Activated CD4-positive, alpha-beta T cell treated with anti-CD3 and anti-CD28 coated beads for 48 hours (primary cell): ENCODE results near the gene DOK1.

Source experiments
- DNase-seq: peaks from one replicate; pipeline ENCODE4 v3.0.0-alpha.2; 2020

DOK1 gene

DNA sequence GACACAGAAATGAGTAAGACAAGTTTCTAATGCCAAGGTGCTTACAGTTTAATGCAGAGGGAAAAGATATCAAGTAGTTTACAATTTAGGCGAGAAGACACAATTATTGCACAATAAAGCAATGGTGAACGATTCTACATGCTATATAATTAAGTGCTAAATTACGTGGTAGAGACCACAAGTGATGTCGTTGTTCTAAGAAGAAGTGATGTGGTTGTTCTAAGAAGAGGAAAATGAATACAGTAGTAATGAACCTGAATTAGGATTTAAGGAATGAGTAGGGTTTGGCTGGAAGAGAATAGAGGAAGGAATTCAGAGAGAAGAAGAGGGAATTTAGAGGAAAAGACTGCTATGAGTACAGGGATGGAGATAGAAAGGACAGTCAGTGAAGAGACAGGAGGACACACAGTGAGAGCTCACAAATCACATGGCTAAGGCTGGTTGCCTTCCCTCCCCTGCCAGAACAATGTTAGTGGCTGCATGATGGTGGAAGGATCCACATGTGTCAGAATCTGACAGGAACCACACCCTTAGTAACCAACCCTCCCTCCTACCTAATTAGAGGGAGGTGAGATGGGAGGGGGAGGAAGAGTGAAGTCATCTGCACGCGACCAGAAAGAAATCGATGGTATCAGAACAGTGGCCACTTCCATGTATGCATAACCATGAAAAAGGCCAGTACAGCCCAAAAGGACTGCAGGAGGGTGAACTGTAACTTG, 48.9 kb downstream of the DOK1 start:
- no peak for DNase-seq

DNA sequence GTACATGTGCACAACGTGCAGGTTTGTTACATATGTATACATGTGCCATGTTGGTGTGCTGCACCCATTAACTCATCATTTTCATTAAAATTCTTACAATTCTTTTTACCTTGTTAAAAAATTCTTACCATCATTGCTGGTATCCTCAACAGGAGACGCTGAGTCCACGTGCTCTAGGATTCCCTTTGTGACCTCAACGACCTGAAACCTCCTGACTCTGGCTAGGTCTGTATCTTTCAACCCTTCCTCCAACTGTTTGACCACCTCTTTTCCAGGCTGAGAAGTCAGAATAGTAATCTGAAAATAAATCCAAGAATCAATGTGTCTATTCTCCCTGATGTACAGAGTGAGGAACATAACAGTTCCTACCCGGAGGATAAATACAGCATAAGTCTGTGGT, 52.4 kb downstream of the DOK1 start:
- DNase-seq, result no peak
